SKM-1 treated with dmso at 0.1 percent for 144 hours (cell line): ENCODE measurements around the gene GMDS.

ENCODE experiments used
- DNase-seq: peaks from one replicate; lab custom pipeline; 2025; ENCODE audit not compliant: unreplicated experiment; lab: John Stamatoyannopoulos, UW

The GMDS gene

DNA sequence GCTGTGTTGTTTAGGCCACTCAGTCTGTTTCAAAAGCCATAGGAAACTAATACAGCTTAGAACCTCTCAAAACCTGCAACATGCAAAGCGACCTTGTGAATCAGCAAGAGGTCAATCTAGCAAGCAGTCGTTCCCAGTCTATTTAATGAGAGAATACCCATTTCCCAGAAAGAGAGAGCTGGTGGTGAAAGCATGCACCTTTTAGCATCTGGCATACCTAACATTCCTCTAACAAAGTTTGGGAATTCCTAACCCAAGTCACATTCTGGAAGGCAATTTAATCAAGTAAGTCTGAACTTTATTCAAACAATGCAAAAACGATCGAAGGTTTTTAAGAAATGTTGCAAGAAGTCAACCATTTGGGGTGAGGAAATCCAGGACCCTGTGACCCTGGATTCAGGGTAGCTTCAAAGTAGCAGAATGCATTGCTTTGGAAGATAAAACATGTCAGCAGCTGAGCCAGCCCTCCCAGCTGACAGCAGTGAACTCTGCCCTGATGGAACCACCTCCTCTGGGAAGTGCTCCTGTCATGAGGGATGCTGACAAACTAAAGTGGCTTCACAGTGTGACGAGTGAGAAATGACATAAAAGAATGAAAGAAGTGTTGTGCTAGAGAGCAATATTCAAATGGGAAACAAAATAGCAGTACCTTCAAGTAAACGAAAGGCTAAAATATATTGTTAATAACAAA, 104.8 kb downstream of the GMDS start:
- DNase-seq = no peak

DNA sequence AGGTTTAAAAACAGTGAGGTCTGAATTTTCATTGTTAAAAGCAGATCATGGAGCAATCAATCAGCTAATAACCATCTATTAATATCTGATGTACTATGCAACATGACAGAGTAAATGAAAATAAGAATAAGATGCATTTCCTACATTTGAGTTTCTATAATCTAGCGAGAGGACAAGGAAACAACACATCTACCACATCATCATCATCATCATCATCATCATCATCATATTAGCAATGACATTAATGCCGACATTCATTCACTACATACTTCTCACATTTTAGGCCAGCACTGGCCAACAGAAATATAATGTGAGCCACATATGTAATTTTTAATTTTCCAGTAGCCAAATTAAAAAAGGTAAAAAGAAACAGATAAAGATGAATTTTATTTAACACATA, 110.0 kb downstream of the GMDS start:
- no peak for DNase-seq

DNA sequence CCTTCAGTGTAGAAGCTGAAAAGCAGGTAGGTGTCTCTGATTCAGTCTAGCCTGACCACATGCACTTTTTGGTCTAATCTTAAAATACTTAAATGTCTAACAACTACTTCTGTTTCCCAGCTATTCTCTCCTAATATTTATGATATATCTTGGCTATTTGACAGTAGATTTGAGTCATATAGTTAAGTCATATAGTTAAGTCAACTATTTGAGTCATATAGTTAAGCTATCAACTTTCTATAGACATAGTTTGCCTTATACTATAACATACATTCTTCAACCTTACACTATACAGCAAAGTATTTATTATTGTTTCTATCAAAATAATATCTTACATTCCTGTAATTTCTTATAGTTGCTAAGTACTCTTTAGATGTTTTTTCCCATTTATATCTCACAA, 110.9 kb downstream of the GMDS start:
- no peak for DNase-seq

DNA sequence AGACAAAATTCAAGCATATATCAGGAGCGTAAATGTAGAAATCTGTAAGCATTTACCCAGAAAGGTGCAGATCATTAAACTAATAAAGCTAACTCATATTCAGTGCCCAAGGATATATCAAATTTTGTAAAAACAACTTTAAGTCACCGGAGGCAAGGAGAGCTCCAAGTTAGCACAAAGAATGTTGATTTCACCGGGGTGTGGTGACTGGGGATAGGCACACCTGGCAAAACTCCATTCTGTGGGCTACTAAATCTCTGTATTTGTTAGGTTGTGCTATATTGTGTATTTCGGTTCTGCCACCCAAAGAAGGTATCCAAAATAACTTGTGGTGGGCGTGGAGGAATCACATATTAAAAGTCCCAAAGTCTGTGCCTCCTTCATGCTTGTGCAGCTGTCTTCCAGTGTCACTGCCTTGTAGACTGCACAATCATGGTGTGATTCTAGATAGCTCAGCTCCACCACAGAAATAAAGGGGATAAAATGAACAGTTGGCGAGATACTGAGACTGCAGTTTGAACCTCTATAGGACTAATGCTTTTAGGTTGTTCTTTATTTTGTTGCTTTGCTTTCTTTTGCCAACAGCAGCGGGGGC, 111.6 kb downstream of the GMDS start:
- DNase-seq = no peak

DNA sequence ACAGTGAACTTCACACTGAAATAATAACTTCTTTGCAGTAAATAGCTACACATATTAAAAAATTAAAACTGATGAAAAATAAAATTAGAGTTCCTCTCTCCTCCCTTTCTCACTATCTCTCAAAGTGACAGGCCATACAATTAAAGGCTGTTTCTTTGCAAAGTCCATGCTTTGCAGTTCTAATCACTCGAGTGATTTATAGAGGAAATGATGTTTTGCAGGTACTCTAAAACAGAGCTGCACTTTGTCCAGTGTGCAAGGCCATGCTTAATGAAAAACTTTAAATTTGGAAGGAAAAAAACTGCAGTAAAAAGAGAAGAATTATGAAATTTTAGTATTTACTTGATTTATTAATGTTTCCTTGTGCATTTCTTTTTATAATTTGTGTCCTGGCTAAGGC, 112.5 kb downstream of the GMDS start:
- no peak for DNase-seq

DNA sequence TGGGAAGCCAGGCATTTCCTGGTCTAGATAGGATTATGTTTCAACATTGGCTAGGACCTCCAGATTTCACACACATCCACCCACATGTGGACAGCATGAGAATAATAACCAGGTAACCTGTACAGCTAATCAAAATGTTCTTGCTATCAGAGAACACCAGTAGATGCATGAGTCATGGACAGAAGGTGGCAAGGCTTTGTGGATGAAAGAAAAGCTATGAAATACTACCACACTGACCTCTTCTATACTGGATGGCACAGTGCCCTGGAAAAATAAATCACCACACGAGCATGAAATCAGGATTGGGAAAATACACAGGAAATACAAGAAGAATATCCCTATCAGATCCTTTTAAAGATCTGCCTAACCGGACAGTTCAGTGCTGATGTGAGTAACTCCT, 113.0 kb downstream of the GMDS start:
- no peak for DNase-seq

DNA sequence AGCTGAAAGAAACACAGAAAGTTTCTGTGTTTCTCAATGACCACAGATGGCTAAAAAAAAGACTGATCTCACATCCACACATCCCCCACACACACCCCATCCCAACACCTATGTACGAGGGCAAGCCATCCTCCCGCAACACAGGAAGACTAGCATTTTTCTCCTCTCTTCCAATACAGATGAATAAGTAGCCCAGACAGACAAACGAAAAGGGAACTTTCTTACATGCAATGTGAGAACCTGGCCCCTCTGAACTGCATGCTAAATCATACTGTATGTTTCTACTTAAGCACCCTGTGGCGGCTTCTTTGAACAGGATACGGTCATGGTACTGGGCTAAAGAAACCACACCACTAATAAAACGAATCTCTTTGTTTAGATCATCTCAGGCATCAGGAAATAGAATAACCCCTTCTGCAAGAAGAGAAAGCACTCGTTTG, 116.2 kb downstream of the GMDS start:
- no peak for DNase-seq

DNA sequence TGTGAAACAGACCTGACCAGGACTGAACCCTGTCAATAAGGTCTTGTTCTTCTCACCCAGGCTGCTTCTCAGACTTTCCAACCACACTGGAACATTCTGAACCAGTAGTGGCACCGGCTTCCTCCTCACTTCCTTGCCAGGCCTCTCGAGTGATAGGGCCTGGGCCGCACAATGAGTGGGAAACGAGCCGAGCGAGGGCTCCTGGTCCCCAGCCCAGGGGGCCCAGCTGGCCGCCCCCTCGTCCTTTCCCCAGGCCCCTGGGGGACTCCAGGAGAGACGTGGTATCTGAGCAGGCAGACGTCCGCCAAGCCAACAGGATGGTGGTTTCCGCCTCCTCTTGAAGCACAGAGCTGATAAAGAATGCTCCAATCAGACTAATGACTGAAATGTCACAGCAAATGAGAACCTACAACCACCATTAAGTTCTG, 117.9 kb downstream of the GMDS start:
- DNase-seq = no peak

DNA sequence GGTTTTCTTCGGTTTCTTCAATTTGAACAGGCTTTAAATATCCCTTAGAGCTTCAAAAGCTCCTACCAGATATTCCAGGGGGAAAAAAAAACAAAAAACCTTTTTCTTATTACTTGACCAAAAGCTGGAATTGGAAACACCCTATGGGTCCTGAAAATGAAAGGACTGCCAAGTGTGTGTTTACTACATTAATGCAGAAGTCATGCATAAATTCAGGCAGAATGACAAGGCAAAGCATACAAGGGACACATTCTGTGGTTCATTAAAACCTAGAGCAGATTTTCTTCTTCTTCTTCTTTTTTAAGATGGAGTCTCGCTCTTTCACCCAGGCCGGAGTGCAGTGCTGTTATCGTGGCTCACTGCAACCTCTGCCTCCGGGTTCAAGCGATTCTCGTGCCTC, 119.1 kb downstream of the GMDS start:
- DNase-seq = no peak

DNA sequence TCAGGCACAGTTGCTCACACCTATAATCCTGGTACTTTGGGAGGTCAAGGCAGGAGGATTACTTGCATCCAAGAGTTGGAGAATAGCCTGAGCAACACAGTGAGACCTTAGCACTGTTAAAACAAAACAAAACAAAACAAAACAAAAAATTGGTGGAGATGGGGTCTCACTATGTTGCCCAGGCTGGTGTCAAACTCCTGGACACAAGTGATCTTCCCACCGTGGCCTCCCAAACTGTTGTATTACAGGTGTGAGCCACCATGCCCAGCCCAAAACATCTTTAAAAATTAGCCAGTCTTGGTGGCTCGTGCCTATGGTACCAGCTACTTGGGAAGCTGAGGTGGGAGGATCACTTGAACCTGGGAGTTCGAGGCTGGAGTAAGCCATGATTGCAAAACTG, 120.2 kb downstream of the GMDS start:
- no peak for DNase-seq

DNA sequence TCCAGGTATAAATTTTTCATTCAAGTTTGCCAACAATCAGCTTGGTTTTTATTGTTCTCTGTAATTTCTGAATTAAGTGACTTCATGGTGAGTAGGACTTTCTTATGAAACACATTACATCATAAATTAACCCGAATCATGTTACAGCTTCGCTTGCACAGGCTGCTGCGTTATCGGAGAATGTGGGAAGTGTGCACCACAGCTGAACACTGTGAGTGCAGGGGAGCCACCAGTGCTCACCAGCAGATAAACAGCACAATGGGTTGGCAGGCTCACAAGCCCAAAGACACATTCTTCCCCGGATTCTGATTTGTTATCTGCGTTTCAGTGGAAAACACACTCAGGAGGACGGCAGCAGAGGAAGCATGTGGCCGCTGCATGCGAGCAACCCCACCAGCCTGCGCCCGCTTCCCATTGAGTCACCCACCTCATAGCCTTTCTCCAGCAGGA, 121.1 kb downstream of the GMDS start:
- DNase-seq = no peak

DNA sequence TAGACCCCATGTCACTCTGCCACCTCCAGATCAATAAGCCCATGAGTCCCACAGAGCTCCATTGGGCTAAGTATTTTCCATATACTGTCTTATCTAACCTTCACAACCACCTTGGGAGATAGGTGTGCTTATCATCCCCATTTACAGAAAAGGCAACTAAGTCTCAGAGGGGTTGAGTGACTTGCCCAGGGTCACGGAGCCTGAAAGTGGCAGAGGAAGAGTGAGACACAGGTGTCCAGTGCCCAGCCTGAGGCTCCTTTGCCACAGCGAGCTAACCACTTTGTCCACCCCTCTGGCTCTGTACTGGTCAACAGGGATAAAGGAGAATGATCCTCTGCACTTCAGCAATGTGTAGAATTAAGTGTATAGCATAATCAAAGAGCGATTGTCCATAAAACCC, 124.5 kb downstream of the GMDS start:
- DNase-seq = no peak

DNA sequence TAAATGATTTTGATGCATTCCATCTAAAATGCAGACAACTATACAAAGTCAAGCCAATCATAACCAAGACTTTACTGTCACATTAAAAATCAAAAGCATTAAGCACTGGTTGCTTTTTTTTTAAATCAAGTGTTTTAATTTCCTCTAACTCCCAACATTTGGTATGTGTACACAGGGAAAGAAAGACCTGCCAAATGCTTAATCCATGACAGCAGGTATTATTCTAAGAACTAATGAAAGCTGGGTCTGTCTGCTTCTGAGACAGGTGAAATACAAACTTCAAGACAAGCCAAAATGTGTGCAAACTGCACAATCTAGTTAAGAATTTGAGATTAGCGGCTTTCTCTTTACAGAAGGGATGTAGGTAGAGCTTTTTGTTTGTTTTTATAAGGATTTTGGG, 126.1 kb downstream of the GMDS start:
- DNase-seq = no peak

DNA sequence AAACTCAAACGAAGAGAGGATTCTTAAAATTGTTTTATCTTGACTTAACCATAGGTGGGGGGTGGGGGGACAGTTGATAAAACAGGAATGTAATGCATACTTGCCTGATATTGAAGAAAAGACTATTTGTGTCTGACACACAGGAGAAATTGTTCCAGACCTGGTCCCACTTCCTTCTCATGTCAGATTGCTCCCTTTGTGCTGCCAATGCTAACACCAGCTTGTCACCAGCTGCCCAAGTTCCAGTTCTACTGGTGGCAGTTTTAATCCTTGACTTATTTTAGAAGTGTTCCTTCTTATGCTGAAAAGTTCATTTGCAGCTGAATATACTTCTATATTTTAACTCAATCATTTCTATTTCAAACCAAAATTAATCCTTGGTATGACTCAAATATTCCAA, 127.3 kb downstream of the GMDS start:
- DNase-seq = no peak

DNA sequence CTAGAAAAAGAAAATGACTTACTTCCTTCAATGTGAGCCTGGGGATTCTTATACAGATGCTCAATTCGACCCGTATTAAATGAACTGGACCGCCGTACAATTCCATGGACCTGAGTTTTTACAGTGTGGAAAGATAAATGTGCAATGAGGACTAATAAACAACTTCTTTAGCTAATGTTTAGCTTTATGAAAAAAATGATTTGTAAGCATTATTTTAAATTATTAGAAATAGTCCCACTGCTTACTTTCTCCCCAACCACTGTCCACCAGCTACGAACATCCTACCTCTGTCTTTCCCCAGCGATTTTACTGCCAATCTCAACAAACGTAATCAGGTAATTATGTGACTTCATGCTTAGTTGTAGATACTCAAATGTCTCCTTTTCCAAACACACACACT, 128.0 kb downstream of the GMDS start:
- DNase-seq = no peak

DNA sequence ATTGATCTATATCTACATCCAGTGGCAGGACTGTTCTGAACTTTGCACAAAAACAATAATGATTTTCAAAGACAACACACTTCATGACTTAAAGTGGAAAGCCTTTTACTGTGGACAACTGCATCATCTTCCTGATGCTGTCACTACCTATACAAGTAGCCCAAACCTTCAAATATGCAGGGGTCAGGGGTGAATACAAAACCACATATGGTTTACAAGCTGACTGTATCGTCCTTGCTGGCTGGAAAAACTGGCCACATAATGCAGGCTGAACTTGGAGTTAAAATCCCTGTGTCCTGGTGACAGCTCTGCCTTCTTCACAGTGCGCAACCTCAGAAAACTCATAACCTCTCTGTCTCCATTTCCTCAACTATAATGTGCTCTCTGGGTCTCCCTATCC, 128.9 kb downstream of the GMDS start:
- no peak for DNase-seq

DNA sequence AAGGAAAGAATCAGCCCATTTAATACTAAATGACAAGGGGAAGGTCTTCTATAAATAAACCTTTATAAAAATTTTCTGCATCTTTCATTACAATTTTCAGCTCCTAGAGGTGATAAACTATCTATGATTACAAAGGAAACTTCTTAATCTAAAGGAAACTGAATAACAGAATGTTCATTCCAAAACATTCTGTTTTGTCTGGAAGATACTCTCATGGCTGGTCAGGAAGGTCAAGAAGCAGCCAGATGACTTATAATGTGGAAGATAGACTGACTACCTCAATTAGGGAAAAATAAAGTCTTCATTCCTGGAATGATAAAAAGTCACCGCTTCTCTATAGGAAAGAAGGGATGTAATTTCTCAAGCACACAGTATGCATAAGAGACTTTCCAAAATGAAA, 131.3 kb downstream of the GMDS start:
- no peak for DNase-seq

DNA sequence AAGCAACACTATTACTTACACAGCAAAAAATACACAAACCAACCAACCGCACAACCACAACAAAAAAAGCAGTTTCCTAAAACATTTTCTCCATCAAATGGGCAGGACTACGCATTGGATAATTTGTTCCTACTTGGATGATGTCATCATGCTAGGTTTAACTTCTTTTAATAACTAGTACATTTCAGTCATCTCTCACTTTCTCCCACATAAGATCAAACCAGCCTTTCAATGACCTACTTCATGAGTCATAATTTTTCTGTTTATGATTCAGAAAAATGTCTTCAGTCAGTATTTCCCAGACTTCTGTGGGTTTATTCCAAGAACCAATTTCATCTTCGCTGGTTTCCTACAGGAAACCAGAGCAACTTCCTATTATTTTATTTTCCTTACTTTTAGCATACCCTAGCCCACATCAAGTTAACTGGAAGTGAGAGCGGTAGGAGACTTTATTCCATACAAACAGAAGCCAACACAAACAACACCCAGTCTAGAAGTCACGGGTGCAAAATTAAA, 134.2 kb downstream of the GMDS start:
- DNase-seq = no peak

DNA sequence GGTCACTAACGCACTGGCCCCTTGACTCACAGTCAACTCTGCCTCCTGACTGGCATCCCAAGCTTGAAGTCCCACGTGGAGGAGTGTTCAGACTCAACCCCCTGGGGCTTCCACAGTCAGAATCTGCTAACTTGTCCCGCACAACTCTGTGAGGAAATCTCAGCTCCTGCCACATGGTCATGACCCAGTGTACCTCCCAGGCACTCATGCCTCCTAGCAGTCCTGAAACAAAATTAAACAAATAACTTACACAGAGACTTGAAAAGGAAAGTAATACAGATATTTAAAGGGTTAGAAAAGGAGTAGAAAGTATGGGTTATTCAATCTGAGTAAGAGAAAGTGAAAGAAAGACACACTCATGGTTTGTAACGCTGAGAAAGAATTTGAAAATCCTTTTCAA, 134.9 kb downstream of the GMDS start:
- DNase-seq = no peak

DNA sequence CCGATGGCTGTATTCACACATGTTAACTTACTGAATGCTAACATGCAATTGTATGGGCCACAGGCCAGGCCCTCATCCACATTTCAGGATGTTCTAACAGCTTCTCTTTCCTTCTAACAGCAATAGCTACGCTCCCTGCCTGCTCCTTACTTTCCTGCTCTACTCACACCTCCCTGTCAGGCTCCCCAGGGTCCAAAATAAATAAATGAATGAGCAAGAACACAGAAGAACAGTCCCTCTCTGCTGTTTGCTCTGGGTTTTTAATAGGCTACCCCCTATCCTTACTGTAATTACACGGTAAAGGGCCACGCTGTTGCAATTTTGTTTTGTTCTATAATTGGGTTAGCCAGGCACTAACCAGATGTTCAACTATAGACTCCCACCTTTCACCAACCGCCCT, 135.6 kb downstream of the GMDS start:
- no peak for DNase-seq

DNA sequence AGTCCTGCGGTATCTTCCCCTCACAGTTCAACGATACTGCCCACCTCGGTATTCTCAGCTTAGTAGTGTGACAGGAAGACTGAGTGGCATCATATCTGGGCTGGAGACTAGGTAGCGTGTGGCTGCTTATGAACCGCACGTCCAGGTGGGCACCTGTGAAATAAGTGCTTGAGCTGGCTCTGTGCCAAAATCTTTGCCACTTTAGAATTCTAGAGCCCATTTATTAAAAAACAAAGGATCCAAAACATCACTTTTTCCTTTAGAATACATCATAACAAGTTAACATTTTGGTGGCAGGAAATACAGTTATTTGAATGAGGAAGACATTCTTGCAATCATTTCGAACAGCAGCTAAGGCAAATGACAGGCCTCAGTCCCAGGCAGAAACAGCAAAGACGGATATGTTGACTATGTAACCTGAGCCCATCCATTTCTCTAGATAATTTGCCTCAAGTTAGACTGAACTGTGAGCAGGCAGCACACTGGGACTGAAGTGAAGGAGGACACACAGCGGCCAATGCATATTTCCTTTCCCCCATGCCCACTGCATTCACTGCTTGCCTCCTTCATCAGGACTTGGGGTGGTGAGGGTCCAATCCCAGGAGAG, 136.6 kb downstream of the GMDS start:
- no peak for DNase-seq

DNA sequence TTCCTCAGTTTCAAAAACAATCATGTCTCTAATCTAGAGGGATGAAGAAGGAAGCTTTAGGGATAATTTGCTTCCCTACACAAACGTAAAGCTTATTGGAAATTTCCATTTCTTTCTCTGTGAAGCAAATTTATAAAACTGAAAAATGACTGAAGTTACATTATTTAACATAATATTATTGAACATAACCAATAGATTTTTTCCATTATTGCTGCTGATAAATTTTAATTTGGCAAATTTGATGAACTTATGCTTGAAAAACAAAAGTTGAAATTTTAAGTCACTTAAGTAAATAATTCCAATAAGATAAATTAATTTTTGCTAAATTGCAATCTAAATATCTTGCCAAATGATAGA, 140.9 kb downstream of the GMDS start:
- no peak for DNase-seq
